Suprapubic skin (tissue), 4 donors: Measurements from ENCODE around the gene TPRX1. TPM values are rescaled to one million over a fixed set of nuclear protein-coding genes. Genes with fewer than 3 reads are reported as not detected.

Experiments
- DNase-seq, 2 donors: peaks; one replicate each; pipeline ENCODE4 v3.0.0-alpha.2; 2019; ENCODE audit warnings: low spot score in 2 of 2
- H3K27ac ChIP-seq: fragments of 200-600 bp; sonication (generic); one replicate; pipeline ENCODE4 v1.5.1; 2019
- H3K27me3 ChIP-seq: fragments of 200-600 bp; sonication (generic); one replicate; pipeline ENCODE4 v1.5.1; 2019
- H3K36me3 ChIP-seq: fragments of 200-600 bp; sonication (generic); one replicate; pipeline ENCODE4 v1.5.1; 2019
- H3K4me1 ChIP-seq: fragments of 200-600 bp; sonication (generic); one replicate; pipeline ENCODE4 v1.5.1; 2019
- H3K4me3 ChIP-seq: fragments of 200-600 bp; sonication (generic); one replicate; pipeline ENCODE4 v1.5.1; 2019; ENCODE audit warnings: mild to moderate bottlenecking
- H3K9me3 ChIP-seq: fragments of 200-600 bp; sonication (generic); one replicate; pipeline ENCODE4 v1.5.1; 2019
- EP300 ChIP-seq: sonication (generic); formaldehyde crosslinking; IDR thresholded peaks from one replicate; pipeline ENCODE4 v1.6.1; 2017; ENCODE audit warnings: antibody characterized with exemption
- POLR2A ChIP-seq, 2 donors: fragments of 450-650 bp; IDR thresholded peaks; one replicate each; pipeline ENCODE4 v1.6.1; 2017; ENCODE audit warnings: antibody characterized with exemption in 2 of 2, mild to moderate bottlenecking in 2 of 2, moderate library complexity in 2 of 2
- POLR2AphosphoS5 ChIP-seq, 3 donors: sonication (generic); formaldehyde crosslinking; IDR thresholded peaks; one replicate each; pipeline ENCODE4 v1.6.1; 2017; ENCODE audit warnings: antibody characterized with exemption in 3 of 3
- WGBS: methylation state at CpG from one replicate; pipeline ENCODE4 v1.1.5; 2018; 5-methylcytosine and 5-hydroxymethylcytosine counted together
- total RNA-seq, 4 donors: library from RNA; depleted of rRNA; stranded (reverse); fragments of >200 nt; gene quantifications; one replicate each; pipeline ENCODE4 v1.1.0, GENCODE V29; 2016
- TF ChIP-seq, protein P1 (sequence below), 2 donors: fragments of 200-600 bp in 1 of 2; fragments of 450-650 bp in 1 of 2; sonication (generic) in 1 of 2; IDR thresholded peaks; one replicate each; pipeline ENCODE4 v1.5.1; 2016 to 2019; ENCODE audit warnings: antibody characterized with exemption in 2 of 2, mild to moderate bottlenecking in 1 of 2, moderate library complexity in 1 of 2

TPRX1 gene
- total RNA-seq, 4 donors from 2014 or later: not detected

DNA sequence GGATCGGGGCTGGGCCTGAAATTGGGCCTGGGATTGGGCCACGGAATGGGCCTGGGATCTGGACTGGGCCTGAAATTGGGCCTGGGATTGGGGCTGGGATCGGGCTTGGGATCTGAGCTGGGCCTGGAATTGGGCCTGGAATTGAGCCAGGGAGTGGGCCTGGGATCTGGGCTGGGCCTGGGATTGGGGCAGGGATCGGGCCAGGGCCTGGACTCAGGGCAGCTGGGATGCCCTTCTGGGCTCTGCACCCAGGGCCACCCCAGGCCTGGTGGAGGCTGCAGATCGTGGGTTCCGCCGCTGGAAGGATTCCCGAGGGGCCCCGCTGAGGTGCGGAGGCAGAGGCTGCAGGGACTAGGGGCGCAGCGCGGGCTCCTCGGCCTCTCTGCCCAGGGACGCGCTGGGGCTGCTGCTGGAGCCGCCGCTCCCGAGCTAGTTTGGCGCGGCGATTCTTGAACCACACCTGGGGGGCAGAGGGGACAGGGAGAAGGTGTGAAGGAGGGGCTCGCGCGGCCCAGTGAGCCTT is 1.8 kb downstream of the TPRX1 start:
- Histone ChIP-seq H3K27me3 (no peaks in the 10 kb centered on the region), H3K27ac (no peak overlapping the region), H3K36me3 (no peaks in the 10 kb centered on the region), H3K9me3 (no peaks in the 10 kb centered on the region), H3K4me1 (no peaks in the 10 kb centered on the region), H3K4me3 (no peak overlapping the region)
- TF ChIP-seq EP300: no peak
- TF ChIP-seq POLR2A (IDR thresholded peaks at IDR 0.05): no peak
- TF ChIP-seq, protein P1, sequence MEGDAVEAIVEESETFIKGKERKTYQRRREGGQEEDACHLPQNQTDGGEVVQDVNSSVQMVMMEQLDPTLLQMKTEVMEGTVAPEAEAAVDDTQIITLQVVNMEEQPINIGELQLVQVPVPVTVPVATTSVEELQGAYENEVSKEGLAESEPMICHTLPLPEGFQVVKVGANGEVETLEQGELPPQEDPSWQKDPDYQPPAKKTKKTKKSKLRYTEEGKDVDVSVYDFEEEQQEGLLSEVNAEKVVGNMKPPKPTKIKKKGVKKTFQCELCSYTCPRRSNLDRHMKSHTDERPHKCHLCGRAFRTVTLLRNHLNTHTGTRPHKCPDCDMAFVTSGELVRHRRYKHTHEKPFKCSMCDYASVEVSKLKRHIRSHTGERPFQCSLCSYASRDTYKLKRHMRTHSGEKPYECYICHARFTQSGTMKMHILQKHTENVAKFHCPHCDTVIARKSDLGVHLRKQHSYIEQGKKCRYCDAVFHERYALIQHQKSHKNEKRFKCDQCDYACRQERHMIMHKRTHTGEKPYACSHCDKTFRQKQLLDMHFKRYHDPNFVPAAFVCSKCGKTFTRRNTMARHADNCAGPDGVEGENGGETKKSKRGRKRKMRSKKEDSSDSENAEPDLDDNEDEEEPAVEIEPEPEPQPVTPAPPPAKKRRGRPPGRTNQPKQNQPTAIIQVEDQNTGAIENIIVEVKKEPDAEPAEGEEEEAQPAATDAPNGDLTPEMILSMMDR (IDR thresholded peaks at IDR 0.05): no peak
- 90% methylated on average over 21 of the region's 25 CpGs for WGBS
- DNase-seq: no peak

DNA sequence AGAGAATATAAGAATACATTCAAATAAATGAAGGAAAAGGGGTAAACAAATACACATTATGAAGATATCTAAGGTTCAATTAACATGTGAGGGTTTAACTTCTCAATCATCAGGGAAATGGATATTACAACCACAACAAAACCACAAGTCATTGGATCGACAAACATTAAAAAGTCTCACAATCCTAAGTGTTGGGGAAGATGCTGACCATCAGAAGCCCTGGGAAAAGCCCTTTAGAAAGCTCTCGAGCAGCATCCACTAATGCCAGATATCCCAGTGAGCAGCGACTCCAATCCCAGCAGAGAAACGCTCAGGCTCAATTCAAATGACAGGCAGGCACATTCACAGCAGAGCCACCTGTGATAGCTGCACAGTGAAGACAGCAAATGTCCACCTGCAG is 3.1 kb downstream of the TPRX1 start:
- DNase-seq: no peak

DNA sequence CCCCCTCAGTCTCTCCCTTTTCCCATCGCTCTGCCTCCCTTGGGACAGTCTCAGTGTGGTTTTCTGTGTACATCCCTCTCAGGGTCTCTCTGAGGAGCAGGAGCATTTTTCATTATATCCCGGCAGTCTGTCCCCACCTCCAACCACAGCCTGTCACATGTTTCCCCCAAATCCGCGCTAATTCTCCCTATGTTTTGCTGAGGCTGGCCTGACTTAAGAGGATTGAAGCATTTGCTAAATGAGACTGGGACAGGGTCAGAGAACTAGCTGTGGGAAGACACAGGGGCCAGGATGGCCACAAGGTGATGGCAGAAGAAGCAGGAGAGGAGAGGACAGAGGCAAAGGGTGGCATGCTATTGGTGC is 5.5 kb downstream of the TPRX1 start:
- Histone ChIP-seq H3K27me3 (no peaks in the 10 kb centered on the region), H3K36me3 (no peaks in the 10 kb centered on the region), H3K4me3 (no peak overlapping the region), H3K9me3 (no peaks in the 10 kb centered on the region), H3K27ac (no peak overlapping the region), H3K4me1 (no peaks in the 10 kb centered on the region)
- 77% methylated on average over 4 of the region's 4 CpGs for WGBS
- DNase-seq: no peak
- TF ChIP-seq, protein P1 (IDR thresholded peaks at IDR 0.05): no peak
- TF ChIP-seq POLR2A (IDR thresholded peaks at IDR 0.05): no peak
- TF ChIP-seq POLR2AphosphoS5 (IDR thresholded peaks at IDR 0.05): no peak
- TF ChIP-seq EP300: no peak

More for the DNA sequence above, 3.1 kb downstream of the TPRX1 start:
- no peak overlapping the region for H3K27ac ChIP-seq
- WGBS: 93% methylated on average over 4 of the region's 4 CpGs
- H3K9me3 ChIP-seq: no peaks in the 10 kb centered on the region
- no peaks in the 10 kb centered on the region for H3K36me3 ChIP-seq
- no peaks in the 10 kb centered on the region for H3K27me3 ChIP-seq
- H3K4me1 ChIP-seq: no peaks in the 10 kb centered on the region
- no peak overlapping the region for H3K4me3 ChIP-seq
- no peak for TF ChIP-seq EP300
- no peak for TF ChIP-seq POLR2A (IDR thresholded peaks at IDR 0.05)
- TF ChIP-seq POLR2AphosphoS5 (IDR thresholded peaks at IDR 0.05): no peak
- TF ChIP-seq, protein P1 (IDR thresholded peaks at IDR 0.05): no peak

DNA sequence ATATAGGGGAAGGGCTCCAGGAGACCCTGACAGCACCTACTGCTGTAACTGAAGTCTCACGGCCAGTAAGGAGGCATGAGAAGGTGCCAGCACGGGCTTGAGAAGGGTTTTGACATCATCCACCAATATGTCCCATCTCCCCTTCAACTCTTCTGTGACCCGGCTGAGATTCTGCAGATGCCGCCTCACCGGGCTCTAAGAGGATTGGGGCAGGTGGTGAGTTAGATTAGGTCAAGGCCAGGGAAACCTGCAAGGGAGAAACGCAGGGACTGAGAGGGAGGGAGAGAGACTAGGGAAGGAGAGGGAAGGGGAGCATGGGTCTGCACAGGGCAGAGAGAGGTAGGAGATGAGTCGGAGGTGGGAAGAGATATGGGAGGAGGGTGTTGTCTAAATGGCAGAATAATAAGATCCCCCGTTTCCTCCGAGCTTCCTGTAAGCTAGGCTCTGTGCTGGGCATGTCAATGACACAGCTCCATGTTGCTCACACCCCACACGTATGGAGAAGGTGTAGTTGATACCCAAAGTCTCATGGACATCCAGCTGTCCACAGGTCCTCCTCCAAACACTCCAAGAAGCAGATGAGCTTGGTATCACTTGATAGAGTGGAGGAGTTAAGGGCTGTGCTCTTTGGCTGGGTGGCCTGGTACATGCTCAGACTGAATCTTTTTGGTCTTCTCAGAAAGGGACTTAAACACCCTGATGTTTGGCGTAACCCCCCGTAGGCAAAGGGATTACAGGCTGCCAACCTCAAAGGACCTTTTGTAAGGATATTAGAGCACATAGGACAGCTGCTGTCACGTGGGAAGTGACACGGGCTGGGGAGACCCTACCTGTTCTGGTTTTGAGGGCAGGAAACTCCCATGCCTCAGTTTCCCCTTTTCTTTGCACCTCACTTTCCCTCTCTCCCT is 6.1 kb downstream of the TPRX1 start:
- TF ChIP-seq, protein P1 (IDR thresholded peaks at IDR 0.05): no peak
- H3K9me3 ChIP-seq: no peaks in the 10 kb centered on the region
- H3K4me1 ChIP-seq: no peaks in the 10 kb centered on the region
- no peaks in the 10 kb centered on the region for H3K36me3 ChIP-seq
- DNase-seq: no peak
- no peak overlapping the region for H3K4me3 ChIP-seq
- H3K27me3 ChIP-seq: no peaks in the 10 kb centered on the region
- no peak overlapping the region for H3K27ac ChIP-seq
- 70% methylated on average over 14 of the region's 14 CpGs for WGBS

DNA sequence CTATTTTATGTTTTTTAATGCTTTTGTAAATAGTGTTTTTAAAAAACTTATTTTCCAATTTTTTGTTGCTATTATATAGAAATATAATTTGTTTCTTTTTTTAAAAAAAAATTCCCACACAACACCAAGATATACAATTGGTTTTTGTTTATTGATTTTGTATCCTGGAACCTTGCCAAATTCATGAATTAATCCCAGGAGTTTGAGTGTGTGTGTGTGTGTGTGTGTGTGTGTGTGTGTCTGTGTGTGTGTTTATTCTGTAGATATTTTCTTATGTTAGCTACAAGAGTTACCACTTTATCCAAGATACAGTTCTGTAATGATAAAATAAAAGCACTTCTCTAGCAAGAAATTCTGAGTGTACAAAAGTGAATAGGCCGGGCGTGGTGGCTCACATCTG is 7.6 kb downstream of the TPRX1 start:
- no peak for TF ChIP-seq POLR2AphosphoS5 (IDR thresholded peaks at IDR 0.05)
- TF ChIP-seq, protein P1 (IDR thresholded peaks at IDR 0.05): no peak
- no peak for TF ChIP-seq POLR2A (IDR thresholded peaks at IDR 0.05)
- TF ChIP-seq EP300: no peak
- no peak for DNase-seq
- no peaks in the 10 kb centered on the region for H3K36me3 ChIP-seq
- no peaks in the 10 kb centered on the region for H3K4me1 ChIP-seq
- 96% methylated on average over 2 of the region's 2 CpGs for WGBS
- H3K27ac ChIP-seq: no peak overlapping the region
- H3K27me3 ChIP-seq: no peaks in the 10 kb centered on the region
- H3K9me3 ChIP-seq: no peaks in the 10 kb centered on the region
- H3K4me3 ChIP-seq: no peak overlapping the region
